ENCODE data around the gene DUSP10. TPM values are rescaled to one million over a fixed set of nuclear protein-coding genes. Genes with fewer than 3 reads are reported as not detected.

DUSP10 gene
- 1 to 10 TPM; 3.1 to 4.1 (median 3.7) TPM for polyA plus RNA-seq (ENCODE audit: insufficient read length in 4 of 4)

DNA sequence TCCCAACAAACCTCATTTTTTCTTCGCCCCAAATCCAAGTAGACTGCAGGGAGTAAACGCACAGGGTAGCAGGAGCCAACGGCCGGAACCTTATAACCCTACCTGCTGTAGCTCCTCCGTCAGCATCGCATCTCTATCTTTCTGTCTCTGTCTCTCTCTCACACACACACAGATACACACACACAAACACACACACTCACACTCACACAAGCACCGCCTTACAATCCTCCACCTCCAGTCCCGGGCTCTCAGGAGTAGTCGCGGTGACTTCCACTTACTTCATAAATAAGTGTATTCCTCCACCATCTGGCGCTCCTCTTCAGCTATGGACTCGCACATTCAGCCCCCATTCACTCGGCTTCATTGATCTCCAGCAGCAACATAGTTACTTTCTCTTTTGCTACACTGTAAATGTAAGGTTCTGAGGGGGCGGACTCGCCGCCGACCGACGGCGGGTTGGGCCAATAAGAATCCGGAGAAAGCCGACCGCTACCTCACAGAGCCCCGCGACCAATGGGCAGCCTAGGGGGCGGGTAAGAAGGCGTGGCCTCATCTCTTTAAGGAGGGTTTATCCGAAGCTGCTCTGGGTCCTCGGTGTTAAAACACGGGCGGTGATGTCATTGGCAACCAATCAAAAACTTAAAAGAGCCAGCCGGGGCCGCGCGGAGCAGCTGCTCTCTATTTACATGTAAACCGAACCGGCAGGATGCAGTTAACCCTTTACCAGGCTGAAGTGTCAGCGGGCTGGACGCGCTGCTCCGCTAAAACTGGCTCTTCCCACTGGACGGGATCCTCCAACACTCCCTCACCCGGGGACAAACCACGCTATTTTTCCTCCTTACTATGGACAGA, at the start of gene DUSP10:
Gene DUSP10 (minus strand): TSS at position 387 of the 852 bp plus-strand sequence. CDS start 2,345 bp downstream, outside the sequence.
- peak; percentile 98 to 99 (median 99) for DNase-seq (ENCODE audit: low read depth in 4 of 4, low spot score in 3 of 4)

DNA sequence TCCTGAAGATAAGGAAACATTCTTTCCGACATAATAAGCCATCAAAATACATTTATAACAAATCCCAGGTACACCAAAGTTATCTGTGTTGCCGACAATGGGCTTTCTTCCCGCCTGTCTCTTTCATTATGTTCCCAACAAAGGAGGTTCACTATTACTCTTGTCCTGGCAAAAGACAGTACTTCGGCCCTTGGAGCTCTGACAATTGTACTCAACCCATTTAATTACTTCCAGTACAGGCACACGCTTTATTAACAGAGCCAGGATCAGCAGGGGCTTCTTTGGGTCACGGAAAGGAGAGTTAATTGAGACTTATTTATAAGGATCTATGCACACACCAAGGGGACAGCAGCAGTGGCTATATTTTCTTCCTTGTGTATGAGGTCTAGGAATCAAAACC, 46.6 kb upstream of the DUSP10 start:
- no peak for DNase-seq (ENCODE audit: low read depth in 4 of 4, low spot score in 3 of 4)

DNA sequence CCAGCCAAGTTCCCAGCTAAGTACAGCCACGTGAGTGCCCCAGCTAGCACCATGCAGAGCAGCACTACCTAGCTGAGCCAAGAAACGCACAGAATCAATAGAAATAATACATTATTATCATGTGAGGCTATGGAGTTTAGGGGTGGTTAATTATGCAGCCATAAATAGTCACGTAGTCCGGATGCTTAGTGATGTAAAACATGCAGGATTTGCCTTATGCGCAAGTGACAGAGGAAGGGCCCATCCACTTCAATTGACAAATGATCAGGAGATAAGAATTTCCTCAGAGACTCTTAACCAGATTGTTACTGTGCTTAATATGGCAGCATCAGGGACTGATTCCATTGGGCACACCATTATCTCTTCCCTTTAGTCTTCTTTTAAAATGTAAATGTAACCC, 44.8 kb upstream of the DUSP10 start:
- no peak for DNase-seq (ENCODE audit: low read depth in 4 of 4, low spot score in 3 of 4)

DNA sequence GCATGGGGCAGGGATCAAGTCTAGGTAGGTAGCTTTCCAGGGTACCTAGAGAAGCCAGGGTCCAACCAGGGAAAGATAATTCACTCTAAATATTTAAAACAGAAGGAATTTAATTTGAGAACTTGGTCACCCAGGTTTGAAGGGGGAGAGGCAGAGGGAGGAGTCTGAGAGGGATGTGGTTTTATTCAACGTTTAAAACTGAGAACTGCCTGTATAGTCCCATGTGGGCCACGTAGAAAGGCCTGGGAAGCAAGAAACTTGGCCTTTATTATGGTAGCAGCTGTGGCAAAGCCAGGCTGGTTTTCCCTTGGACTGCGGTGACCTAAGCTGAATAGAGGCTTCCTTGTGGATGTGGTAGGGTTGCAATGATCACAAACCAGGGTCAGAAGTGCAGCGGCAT, 42.0 kb upstream of the DUSP10 start:
- DNase-seq (ENCODE audit: low read depth in 4 of 4, low spot score in 3 of 4) = no peak

DNA sequence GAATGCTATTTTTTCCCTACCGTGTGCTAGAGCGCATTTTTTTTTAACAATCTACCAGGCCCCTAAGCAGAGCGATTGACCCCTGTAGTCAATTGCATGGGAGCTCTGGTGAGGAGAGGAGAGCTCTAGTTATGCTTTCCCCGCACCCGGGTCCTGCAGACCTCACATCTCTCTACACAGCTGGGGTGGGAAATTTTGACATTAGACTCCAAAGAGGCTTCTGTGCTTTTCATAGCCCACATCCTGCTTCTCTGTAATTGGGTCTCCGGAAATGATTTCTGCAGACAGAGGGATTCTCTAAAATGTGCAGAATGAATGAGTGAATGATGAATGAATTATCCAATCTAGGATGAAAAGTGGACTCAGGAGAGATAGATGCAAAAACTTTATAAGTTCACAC, 41.5 kb upstream of the DUSP10 start:
- DNase-seq (ENCODE audit: low read depth in 4 of 4, low spot score in 3 of 4) = no peak

GRCh38 chr1:221782970-221783369, 41.1 kb upstream of the DUSP10 start:
- DNase-seq (ENCODE audit: low read depth in 4 of 4, low spot score in 3 of 4) = no peak

- DNase-seq (ENCODE audit: low read depth in 4 of 4, low spot score in 3 of 4) = no peak
These were observed 40.6 kb upstream of the DUSP10 start for GRCh38 chr1:221782477-221782876.

- no peak for DNase-seq (ENCODE audit: low read depth in 4 of 4, low spot score in 3 of 4)
These were observed 39.3 kb upstream of the DUSP10 start for GRCh38 chr1:221781102-221781755.

GRCh38 chr1:221780175-221780574, 38.3 kb upstream of the DUSP10 start:
- no peak for DNase-seq (ENCODE audit: low read depth in 4 of 4, low spot score in 3 of 4)

GRCh38 chr1:221779771-221780170, 37.9 kb upstream of the DUSP10 start:
- DNase-seq (ENCODE audit: low read depth in 4 of 4, low spot score in 3 of 4) = no peak

- no peak for DNase-seq (ENCODE audit: low read depth in 4 of 4, low spot score in 3 of 4)
These were observed 36.8 kb upstream of the DUSP10 start for GRCh38 chr1:221778535-221779142.

DNA sequence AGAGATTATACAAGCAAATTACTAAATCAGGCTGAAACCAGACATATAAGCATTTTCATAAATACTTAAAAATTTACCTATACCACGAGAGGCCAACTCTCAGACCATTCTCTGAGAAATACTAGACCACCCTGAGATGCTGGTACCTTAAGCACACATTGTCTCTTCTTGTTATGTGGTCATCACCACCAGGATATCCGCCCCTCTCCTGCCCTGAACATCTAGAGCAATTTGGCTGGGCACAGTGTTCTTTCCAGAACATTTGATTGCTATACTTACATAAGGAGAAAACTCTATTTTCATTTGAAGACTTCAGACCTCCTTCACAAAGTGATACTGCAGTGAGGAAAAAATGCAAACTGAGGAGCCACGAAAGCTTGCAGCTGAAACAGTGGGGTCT, 36.2 kb upstream of the DUSP10 start:
- no peak for DNase-seq (ENCODE audit: low read depth in 4 of 4, low spot score in 3 of 4)

DNA sequence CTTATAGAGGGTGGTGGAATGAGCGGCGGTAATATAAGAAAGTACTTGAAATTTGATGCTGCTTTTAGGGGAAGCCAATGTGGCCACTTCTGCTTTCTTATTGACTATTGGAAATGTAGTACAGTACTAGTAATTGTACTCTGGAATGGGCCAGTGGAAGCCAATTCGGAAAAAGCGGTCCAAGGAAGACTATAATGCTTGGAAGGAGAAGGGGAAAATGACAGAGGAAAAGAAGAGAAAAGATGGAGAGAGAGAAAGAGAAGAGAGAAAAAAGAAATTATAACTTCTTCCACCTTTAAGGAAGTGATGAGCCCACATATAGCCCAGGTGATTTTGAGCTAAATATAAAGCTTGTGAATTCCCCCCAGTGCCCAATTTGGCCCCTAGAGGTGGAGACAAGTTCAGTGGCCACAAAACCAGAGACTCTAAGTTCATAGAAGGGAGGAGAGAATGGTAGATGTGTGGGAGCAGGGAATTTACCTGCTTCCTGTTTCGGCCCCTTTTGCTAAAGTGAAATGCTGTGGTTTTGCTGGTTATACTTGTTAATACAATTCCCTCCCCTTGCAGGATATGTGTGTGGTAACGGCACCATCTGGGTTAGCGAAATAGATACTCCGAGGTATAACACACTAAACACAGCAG, 35.7 kb upstream of the DUSP10 start:
- DNase-seq (ENCODE audit: low read depth in 4 of 4, low spot score in 3 of 4) = no peak

- no peak for DNase-seq (ENCODE audit: low read depth in 4 of 4, low spot score in 3 of 4)
These were observed 34.8 kb upstream of the DUSP10 start for GRCh38 chr1:221776495-221777301.

GRCh38 chr1:221775206-221775605, 33.3 kb upstream of the DUSP10 start:
- DNase-seq (ENCODE audit: low read depth in 4 of 4, low spot score in 3 of 4) = no peak

DNA sequence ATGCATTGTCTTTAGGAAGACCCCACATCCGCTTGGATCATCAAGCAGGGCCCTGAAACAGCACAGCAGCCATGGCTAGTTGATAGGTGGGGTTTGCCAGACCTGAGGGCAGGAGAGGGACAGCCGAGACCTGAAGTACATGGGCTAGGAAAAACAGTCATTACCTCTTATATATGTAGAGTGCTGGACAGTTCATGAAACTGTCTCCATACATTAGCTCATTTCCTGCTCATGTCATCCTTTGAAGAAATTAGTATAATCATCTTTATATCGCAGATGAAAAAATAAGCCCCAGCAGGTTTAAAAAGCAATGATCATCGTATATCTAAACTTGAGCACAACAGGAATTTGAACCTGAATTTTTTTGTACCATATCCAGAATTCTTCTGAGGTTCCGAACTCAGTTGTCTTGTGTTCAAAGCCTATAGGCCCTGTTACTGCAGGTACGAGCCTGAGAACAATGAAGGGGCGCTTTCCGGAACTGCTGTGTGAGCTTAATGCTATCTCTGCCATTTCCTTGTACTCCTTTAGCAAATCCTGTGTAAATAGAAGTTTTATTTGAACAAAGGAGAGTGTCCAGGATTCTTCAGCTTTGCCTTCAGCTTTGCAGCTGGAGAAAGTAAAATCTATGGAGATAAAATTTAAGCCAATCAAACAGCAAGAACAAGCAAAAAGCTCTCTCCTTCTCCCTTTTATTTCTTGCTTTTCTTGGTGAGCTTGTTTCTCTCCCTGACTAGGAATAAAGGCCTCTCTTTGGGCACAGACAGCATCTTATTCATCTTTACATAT, 32.4 kb upstream of the DUSP10 start:
- no peak for DNase-seq (ENCODE audit: low read depth in 4 of 4, low spot score in 3 of 4)

GRCh38 chr1:221773383-221773782, 31.5 kb upstream of the DUSP10 start:
- no peak for DNase-seq (ENCODE audit: low read depth in 4 of 4, low spot score in 3 of 4)

GRCh38 chr1:221772117-221772516, 30.2 kb upstream of the DUSP10 start:
- no peak for DNase-seq (ENCODE audit: low read depth in 4 of 4, low spot score in 3 of 4)

DNA sequence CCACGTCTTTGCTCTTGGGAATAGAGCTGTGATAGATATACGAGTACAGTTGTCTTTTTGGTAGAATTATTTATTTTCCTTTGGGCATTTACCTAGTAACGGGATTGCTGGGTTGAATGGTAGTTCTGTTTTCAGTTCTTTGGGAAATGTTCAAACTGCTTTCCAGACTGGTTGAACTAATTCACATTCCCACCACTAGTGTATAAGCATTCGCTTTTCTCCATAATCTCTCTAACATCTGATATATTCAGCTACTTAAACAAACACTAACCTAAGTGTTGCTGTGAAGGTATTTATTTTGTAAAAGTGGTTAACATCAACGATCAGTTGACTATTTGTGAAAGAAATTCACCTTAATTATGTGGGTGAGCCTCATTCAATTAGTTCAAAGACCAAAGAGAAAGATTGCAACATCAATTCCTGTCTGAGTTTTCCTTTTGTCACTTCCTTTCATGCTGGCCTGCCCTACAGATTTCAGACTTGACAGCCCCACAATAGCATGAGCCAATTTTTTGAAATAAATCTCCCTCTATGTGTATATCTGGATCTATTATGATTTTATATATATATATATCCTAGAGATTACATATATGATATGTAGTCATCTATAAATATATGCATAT, 26.7 kb upstream of the DUSP10 start:
- DNase-seq (ENCODE audit: low read depth in 4 of 4, low spot score in 3 of 4) = no peak

Data from right renal pelvis (tissue), 4 donors.